BJ (cell line): Measurements from ENCODE around the gene RIPOR1. TPM values are rescaled to one million over a fixed set of nuclear protein-coding genes. Genes with fewer than 3 reads are reported as not detected.

Source experiments
- CTCF ChIA-PET: fragments of 350-600 bp; formaldehyde crosslinking; extraction: SDS; loops from one replicate; lab custom pipeline; 2021; ENCODE audit warnings: antibody characterized with exemption, inconsistent platforms; lab: Yijun Ruan, JAX
- POLR2A ChIA-PET: fragments of 300-600 bp; sonication (Branson Sonifier 250); formaldehyde crosslinking; extraction: SDS; loops from one replicate; lab custom pipeline; 2021; ENCODE audit warnings: antibody characterized with exemption; lab: Charles Lee
- DNase-seq: peaks from one replicate; pipeline ENCODE4 v3.0.0-alpha.2; 2011; ENCODE audit warnings: low read depth
- H3K27me3 ChIP-seq: 2 replicates; pipeline ENCODE4 v1.6.0; 2011; ENCODE audit warnings: low read length; ENCODE audit not compliant: control insufficient read depth, insufficient read depth
- H3K36me3 ChIP-seq: 2 replicates; pipeline ENCODE4 v1.5.1; 2011; ENCODE audit warnings: low read length; ENCODE audit not compliant: control insufficient read depth, insufficient read depth
- H3K4me3 ChIP-seq: 2 replicates; pipeline ENCODE4 v1.5.1; 2011; ENCODE audit warnings: low read depth, mild to moderate bottlenecking, control low read depth, low read length
- CTCF ChIP-seq: IDR thresholded peaks from 2 replicates; pipeline ENCODE4 v1.5.1; 2011; ENCODE audit warnings: low read depth, mild to moderate bottlenecking, control low read depth, inconsistent platforms, low read length, moderate library complexity; ENCODE audit not compliant: insufficient read depth
- polyA plus RNA-seq: library from polyadenylated mRNA; depleted of rRNA; stranded (reverse); fragments of >200 nt; gene quantifications from 2 replicates; pipeline ENCODE4 v1.2.3, GENCODE V29; 2011

The RIPOR1 gene
- polyA plus RNA-seq, 1 experiment = 12.7 TPM

GRCh38 chr16:67537636-67538591, 9.3 kb downstream of the RIPOR1 start:
- H3K4me3 ChIP-seq = peak overlapping the region; percentile 81
- CTCF ChIA-PET = interaction anchor here (0.9 to 4.8 kb wide), 8 partner anchors 9 to 129 kb away, joined by 3 to 35 read pairs (median 4); partner anchors contain the start of genes ATP6V0D1, C16orf86, CARMIL2 and ENKD1
- no peaks in the 10 kb centered on the region for H3K27me3 ChIP-seq
- POLR2A ChIA-PET = interaction anchor here (0.6 kb wide), 2 partner anchors 133 to 256 kb away, joined by 3 to 4 read pairs; no protein-coding TSS in a partner anchor
- DNase-seq = no peak
- peaks cover 26% of the 10 kb centered on the region for H3K36me3 ChIP-seq
- TF ChIP-seq CTCF = no peak

DNA sequence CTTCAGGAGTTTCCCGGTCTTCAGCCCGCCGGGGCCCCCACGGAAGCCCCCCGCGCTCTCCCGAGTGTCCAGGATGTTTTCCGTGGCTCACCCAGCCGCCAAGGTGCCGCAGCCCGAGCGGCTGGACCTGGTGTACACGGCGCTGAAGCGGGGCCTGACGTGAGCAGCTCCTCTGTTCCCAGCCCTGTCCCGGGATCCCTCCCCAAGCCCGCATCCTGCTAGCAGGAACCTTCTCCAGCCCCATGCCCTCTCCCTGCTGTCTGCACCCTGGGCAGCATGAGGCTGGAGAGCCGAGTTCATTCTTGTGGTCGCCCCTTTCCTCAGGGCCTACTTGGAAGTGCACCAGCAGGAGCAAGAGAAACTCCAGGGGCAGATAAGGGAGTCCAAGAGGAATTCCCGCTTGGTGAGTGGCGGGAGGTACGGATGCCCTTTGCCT, 10.1 kb downstream of the RIPOR1 start:
- CTCF ChIA-PET = interaction anchor here (0.8 to 4.8 kb wide), 5 partner anchors 9 to 129 kb away, joined by 3 to 35 read pairs (median 7); partner anchors contain the start of genes C16orf86, CARMIL2 and ENKD1
- Histone ChIP-seq H3K36me3 (peaks cover 32% of the 10 kb centered on the region), H3K27me3 (no peaks in the 10 kb centered on the region), H3K4me3 (peak overlapping the region; percentile 81)
- TF ChIP-seq CTCF = no peak
- POLR2A ChIA-PET = no interaction called here
- no peak for DNase-seq

DNA sequence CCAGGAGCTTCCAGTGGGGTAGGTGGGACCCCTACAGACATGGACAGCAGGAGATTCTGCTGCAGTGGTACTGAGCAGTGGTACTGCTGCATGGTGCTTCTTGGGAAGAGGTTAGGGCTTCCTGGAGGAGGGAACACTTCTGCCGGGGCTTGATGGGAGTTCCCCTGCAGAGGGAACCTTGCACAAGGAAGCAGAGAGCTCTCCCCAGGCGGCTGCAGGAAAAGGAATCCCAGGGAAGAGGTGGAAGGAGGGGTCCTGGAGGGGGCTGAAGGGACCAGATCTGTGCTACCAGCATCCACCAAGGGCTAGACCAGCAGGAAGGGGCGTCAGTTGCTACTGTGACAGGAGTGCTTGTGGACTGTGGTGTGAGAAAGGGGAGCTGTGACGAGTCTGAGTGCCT, 10.6 kb downstream of the RIPOR1 start:
- Histone ChIP-seq H3K4me3 (no peak overlapping the region), H3K27me3 (no peaks in the 10 kb centered on the region), H3K36me3 (peaks cover 37% of the 10 kb centered on the region)
- POLR2A ChIA-PET = no interaction called here
- TF ChIP-seq CTCF = no peak
- CTCF ChIA-PET = interaction anchor here (0.8 to 4.8 kb wide), 5 partner anchors 8 to 129 kb away, joined by 3 to 35 read pairs (median 10); partner anchors contain the start of gene CARMIL2
- DNase-seq = no peak

DNA sequence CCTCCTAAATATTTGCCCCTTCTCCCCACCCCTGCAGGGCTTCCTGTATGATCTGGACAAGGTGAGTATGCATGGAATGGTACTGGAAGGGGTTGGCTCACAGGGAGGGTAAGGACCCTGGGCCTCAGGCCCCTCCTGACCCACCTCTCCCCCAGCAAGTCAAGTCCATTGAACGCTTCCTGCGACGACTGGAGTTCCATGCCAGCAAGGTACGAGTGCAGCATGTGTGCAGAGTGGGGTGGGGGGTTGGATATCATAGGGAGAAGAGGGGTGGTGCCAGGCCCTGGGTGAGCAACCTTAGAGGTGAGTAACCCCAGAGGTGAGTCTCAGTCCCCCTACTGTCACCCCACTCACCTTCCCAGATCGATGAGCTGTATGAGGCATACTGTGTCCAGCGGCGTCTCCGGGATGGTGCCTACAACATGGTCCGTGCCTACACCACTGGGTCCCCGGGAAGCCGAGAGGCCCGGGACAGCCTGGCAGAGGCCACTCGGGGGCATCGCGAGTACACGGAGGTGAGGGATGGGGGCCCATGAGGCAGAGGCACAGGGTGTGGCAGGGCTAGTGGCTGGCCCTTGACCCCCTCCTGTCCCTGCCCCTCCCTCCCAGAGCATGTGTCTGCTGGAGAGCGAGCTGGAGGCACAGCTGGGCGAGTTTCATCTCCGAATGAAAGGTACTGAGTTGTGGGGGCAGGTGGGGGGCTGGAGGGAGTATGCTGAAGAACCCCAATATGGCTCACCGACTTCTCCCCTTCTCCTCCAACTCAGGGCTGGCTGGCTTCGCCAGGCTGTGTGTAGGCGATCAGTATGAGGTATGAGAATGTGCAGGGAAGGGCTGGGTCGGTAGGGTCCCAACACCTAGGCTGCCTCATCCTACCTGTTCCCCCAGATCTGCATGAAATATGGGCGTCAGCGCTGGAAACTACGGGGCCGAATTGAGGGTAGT, 11.3 kb downstream of the RIPOR1 start:
- no peak for DNase-seq
- CTCF ChIA-PET = interaction anchor here (0.9 to 4.0 kb wide), 4 partner anchors 18 to 128 kb away, joined by 4 to 29 read pairs (median 13); no protein-coding TSS in a partner anchor
- TF ChIP-seq CTCF = no peak
- POLR2A ChIA-PET = no interaction called here
- Histone ChIP-seq H3K4me3 (no peak overlapping the region), H3K36me3 (peaks cover 41% of the 10 kb centered on the region), H3K27me3 (no peaks in the 10 kb centered on the region)
